IPS-18c (cell line): ENCODE measurements around the gene TMCO5A.

ENCODE experiments used
- H3K4me3 ChIP-seq: 2 replicates; pipeline ENCODE4 v1.7.0; 2013; ENCODE audit warnings: low read depth, mild to moderate bottlenecking, low read length, moderate library complexity; ENCODE audit not compliant: insufficient read depth
- H3K9me3 ChIP-seq: one replicate; pipeline ENCODE4 v1.6.1; 2013; ENCODE audit warnings: mild to moderate bottlenecking, low read length, moderate library complexity; ENCODE audit not compliant: control insufficient read depth, insufficient read depth

Gene TMCO5A

DNA sequence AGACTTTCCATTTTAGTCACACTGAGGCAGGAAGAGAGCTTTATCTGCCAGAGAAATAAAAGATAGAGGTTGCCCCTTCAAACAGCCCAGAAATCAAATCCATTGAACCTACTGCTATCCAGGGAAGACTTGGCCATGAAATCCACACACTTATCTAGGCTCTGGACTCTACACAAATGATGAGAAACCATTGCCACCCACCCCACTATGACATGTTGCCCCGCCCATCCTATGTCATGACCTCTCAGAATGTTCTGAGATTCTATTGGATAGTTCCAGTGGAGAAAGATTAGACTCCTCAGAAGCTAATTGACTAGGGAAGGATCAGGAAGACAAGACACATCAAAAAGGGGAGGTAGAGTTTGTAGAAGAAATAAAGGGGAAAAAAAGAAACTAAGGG, at the start of gene TMCO5A:
TSS of gene TMCO5A (plus strand) at position 301 of the 400 bp plus-strand sequence. CDS start 1,684 bp downstream, outside the sequence.
- Histone ChIP-seq H3K9me3 (no peaks in the 10 kb centered on the region), H3K4me3 (no peak within 1 kb of the TSS)

DNA sequence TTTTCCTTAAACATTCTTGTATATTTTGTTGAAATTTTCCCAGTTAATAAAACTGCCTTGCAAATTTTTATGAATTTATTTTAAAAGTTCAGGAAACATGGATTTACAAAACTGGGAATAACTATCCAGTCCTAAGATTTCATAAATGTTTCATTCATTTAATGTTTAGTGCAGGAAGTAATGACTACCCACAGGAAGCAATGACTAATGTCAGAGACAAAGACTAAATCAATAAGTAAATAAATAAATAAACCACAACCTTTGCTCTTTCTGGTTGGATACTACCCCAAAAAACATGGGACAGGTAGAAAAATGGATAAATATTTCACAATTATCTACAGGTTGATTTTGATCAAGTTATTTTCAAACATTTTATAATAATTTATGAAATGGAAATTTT, 48.8 kb upstream of the TMCO5A start:
- Histone ChIP-seq H3K9me3 (no peaks in the 10 kb centered on the region), H3K4me3 (no peak overlapping the region)

DNA sequence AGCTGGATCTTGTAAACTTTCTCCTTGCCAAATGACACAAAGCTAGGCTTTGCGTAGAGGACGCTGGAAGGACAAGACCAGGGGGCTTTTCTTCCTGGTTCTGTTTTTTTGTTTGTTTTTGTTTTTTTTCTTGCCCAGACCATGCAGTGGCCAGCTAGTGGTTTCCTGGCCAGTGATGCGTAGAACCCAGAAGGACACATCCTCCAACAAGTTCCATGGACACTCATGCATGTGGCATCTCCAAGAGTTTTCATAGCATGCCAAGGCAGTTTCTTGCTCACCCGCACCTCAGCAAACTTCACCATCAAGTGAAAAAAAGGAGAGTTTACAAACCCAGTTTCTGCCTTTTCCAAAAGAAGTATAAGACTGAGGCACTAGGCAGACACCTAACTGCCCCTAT, 46.1 kb upstream of the TMCO5A start:
- H3K9me3 ChIP-seq = no peaks in the 10 kb centered on the region
- H3K4me3 ChIP-seq = no peak overlapping the region

DNA sequence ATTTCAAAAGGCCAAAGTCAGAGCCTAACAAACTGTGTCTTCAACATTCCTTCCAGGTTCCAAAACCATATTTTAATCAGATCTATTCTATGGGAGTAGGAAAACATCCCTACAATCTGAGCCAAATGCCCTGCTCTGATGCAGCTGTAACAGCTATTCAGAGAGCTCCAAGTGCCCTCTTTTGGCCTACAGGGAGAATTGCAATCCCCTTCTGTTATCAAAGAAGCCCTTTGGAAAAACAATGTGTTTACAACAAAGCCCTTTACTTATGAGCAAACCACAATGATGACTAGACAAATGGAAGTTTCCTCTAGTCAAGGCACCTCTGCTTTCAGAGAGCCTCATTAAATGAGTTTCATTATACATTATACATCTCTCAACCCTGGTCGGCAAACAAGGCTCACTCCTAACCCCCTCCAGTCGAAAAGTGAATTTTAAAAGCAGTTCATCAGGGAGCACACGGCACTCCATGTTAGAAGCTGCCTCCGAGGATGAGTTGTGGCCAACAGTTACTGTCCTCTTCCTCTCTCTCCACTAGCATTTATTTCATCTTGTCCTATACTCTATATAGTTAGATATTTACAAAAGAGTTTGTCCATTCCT, 42.6 kb upstream of the TMCO5A start:
- Histone ChIP-seq H3K4me3 (no peak overlapping the region), H3K9me3 (no peaks in the 10 kb centered on the region)

DNA sequence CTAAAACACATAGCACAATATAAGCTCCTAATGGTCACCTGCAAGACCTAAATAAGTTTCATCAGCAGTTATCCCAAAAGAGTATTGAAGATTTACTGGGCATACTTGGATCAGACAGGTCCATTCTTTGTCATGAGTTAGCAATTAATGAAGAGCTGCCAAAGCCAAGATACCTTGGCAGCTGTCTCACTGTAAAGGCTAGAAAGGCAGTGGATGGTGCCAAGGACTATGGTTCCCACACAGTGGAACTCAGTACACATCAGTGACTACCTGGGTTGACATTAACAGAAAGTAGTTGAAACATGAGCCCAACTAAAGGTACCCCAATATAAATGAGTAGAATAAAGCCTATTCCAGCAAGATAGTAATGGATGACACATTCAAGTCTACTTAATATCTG, 41.1 kb upstream of the TMCO5A start:
- Histone ChIP-seq H3K4me3 (no peak overlapping the region), H3K9me3 (no peaks in the 10 kb centered on the region)

DNA sequence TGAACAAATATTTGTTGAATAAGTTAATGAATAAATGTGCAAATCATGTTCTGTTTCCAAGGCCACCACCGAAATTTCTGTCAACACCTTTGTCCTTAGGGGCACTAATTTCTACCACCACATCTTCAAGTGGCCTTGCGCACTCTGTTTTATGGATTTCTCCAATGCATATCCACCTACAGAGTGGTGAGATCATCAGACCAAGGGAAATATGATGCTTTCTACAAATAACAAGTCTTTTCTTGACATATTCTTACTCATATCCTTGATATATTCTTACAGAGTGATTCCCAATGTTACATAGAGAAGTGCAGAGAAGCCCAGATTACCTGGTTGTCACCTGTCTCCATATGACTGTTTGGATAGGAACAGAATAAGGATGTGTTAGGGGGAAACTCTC, 36.1 kb upstream of the TMCO5A start:
- Histone ChIP-seq H3K4me3 (no peak overlapping the region), H3K9me3 (no peaks in the 10 kb centered on the region)

GRCh38 chr15:37900326-37901221, 33.9 kb upstream of the TMCO5A start:
- no peak overlapping the region for H3K4me3 ChIP-seq
- H3K9me3 ChIP-seq = no peaks in the 10 kb centered on the region

GRCh38 chr15:37902126-37902525, 32.3 kb upstream of the TMCO5A start:
- no peaks in the 10 kb centered on the region for H3K9me3 ChIP-seq
- no peak overlapping the region for H3K4me3 ChIP-seq

GRCh38 chr15:37903919-37904625, 30.4 kb upstream of the TMCO5A start:
- H3K4me3 ChIP-seq = no peak overlapping the region
- H3K9me3 ChIP-seq = no peaks in the 10 kb centered on the region

DNA sequence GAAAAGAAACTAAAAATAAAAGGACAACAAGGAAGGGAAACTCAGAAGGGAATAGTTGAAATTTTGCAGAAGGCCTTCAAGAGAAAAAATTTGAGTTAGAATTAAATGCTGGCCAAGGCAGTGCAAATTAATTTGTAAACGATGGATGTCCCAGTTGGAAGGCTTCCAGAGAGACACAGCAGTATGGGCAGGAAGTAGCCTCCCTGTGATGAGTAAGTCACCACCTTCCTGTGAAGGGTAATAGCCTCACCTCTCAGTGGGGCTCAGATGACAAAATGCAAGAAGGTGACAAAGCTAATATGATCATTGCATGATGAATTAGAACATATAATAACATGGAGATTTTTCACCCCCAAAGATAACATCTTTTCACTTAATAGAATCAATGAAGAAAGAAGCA, 27.3 kb upstream of the TMCO5A start:
- Histone ChIP-seq H3K9me3 (no peaks in the 10 kb centered on the region), H3K4me3 (no peak overlapping the region)

DNA sequence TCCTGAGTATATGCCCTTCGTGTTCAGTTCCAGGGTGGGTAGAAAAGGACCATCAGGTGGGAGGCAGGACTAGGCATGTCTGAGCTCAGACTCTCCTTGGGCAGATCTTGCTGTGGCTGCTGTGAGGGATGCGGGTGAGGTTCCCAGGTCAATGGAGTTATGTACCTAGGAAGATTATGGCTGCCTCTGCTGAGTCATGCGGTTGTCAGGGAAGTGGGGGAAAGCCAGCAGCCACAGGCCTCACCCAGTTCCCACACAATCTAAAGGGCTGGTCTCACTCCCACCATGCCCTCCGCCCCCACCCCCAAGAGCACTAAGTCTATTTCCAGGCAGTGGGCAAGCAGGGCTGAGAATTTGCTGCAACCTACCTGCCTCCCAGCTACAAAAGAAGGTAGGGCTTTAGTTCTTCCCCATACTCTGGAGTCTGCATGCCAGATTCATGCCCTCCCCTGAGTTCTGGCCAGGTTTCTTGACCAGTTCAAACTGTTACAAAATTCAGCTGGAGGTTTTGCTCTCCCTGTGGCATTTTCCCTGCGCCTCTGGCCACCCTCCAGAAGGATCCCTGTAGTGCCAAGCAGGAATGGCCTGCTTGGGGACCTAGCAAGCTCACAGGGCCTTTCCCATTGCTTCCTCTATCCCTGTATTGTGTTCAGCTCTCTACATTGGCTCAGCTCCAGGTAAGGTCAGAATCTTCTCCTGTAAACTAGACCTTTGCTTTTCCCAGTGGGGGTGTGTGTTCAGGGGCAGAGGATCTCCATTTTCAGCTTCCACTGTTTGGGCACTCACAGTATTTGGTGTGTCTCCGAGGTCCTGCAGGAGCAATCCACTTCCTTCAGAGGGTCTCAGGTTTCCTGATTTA, 12.7 kb upstream of the TMCO5A start:
- Histone ChIP-seq H3K4me3 (no peak overlapping the region), H3K9me3 (no peaks in the 10 kb centered on the region)

GRCh38 chr15:37926136-37926535, 8.3 kb upstream of the TMCO5A start:
- Histone ChIP-seq H3K9me3 (no peaks in the 10 kb centered on the region), H3K4me3 (no peak overlapping the region)

- Histone ChIP-seq H3K9me3 (no peaks in the 10 kb centered on the region), H3K4me3 (no peak overlapping the region)
Measured at GRCh38 chr15:37929238-37929637, 5.2 kb upstream of the TMCO5A start.

GRCh38 chr15:37931321-37931720, 3.1 kb upstream of the TMCO5A start:
- H3K4me3 ChIP-seq = no peak overlapping the region

GRCh38 chr15:37931868-37932267, 2.6 kb upstream of the TMCO5A start:
- Histone ChIP-seq H3K9me3 (no peaks in the 10 kb centered on the region), H3K4me3 (no peak overlapping the region)

More at GRCh38 chr15:37931321-37931720, 3.1 kb upstream of the TMCO5A start:
- no peaks in the 10 kb centered on the region for H3K9me3 ChIP-seq

GRCh38 chr15:37932549-37932948, 1.9 kb upstream of the TMCO5A start:
- Histone ChIP-seq H3K4me3 (no peak overlapping the region), H3K9me3 (no peaks in the 10 kb centered on the region)

GRCh38 chr15:37933666-37934065, 774 bp upstream of the TMCO5A start:
- H3K9me3 ChIP-seq = no peaks in the 10 kb centered on the region
- no peak overlapping the region for H3K4me3 ChIP-seq
